Mammary epithelial cell (primary cell): ENCODE data around the gene FOXN1.

ENCODE experiments used
- CTCF ChIP-seq, 2 donors: IDR thresholded peaks in 1 of 2; conservative IDR thresholded peaks in 1 of 2; 2 replicates each; pipeline ENCODE4 v1.5.1; 2011 to 2012; ENCODE audit warnings: inconsistent platforms in 2 of 2, low read length in 2 of 2, mild to moderate bottlenecking in 2 of 2, control low read depth in 1 of 2, low read depth in 1 of 2; ENCODE audit not compliant: insufficient read depth in 1 of 2; ENCODE audit errors: extremely low read depth in 1 of 2
- EZH2 ChIP-seq: IDR thresholded peaks from 2 replicates; pipeline ENCODE4 v1.6.1; 2012; ENCODE audit warnings: low read length, inconsistent platforms, borderline replicate concordance

GRCh38 chr17:28582513-28582912, 76.4 kb downstream of the FOXN1 start:
- no peak for TF ChIP-seq CTCF (conservative IDR thresholded peaks at IDR 0.05 in 1 of 2, IDR thresholded peaks at IDR 0.05 in 1 of 2; ENCODE audit: extremely low read depth in 1 of 2, insufficient read depth in 1 of 2, low read depth in 1 of 2, low read length in 2 of 2)
- TF ChIP-seq EZH2: no peak
